Inferior parietal cortex (tissue), 1 donor: ENCODE measurements around the gene ZNF284.
"Not testable (repeated sequence)": the region's sequence is repeated elsewhere in the genome, so short reads cannot be mapped to it uniquely, and the experiment has no call there.

Source experiments
- DNase-seq: peaks from one replicate; pipeline ENCODE4 v3.0.0-alpha.2; 2016; ENCODE audit errors: extremely low spot score

Gene ZNF284

GRCh38 chr19:44111910-44112463 is 40.0 kb downstream of the ZNF284 start:
- peak; percentile 2 for DNase-seq

- DNase-seq = no peak
Observed at GRCh38 chr19:44112802-44113137, 40.8 kb downstream of the ZNF284 start.

- DNase-seq = peak; percentile 100
Observed at GRCh38 chr19:44113138-44113783, 41.3 kb downstream of the ZNF284 start, which contains the start of gene ZNF225. TSS of gene ZNF225 (plus strand) at chr19:44113399. CDS start at chr19:44115828, 2,429 bp downstream.

GRCh38 chr19:44113784-44114390 is 41.9 kb downstream of the ZNF284 start:
- peak; percentile 5 for DNase-seq

GRCh38 chr19:44121162-44121561 is 49.2 kb downstream of the ZNF284 start:
- DNase-seq = not testable (repeated sequence)

GRCh38 chr19:44131955-44132354 is 60.0 kb downstream of the ZNF284 start:
- no peak for DNase-seq
